OCI-LY3 (cell line): ENCODE measurements around the gene ADRA2B.

Experiments used
- H2AFZ ChIP-seq: fragments of 200-600, 300-600 bp; shearing (Covaris generic); 2 replicates; pipeline ENCODE4 v1.6.0; 2014; ENCODE audit warnings: antibody characterized with exemption, low read depth, low read length
- H3K27ac ChIP-seq: fragments of 200-600, 300-600 bp; sonication (generic); 2 replicates; pipeline ENCODE4 v1.5.1; 2014; ENCODE audit warnings: mild to moderate bottlenecking, low read length, moderate library complexity, mixed read lengths
- H3K27me3 ChIP-seq: fragments of 200-600, 300-600 bp; sonication (generic); 2 replicates; pipeline ENCODE4 v1.6.1; 2014; ENCODE audit warnings: low read depth, low read length, mixed read lengths
- H3K36me3 ChIP-seq: fragments of 200-600, 300-600 bp; sonication (generic); replicated peaks from 2 replicates; pipeline ENCODE3; 2014; ENCODE audit warnings: low read depth, low read length, mixed read lengths
- H3K4me1 ChIP-seq: fragments of 300-600, 200-600 bp; sonication (generic); 2 replicates; pipeline ENCODE4 v1.6.1; 2014; ENCODE audit warnings: low read length, mixed read lengths
- H3K4me2 ChIP-seq: fragments of 200-600, 300-600 bp; sonication (generic); 2 replicates; pipeline ENCODE4 v1.6.1; 2014; ENCODE audit warnings: low read length, mixed read lengths
- H3K4me3 ChIP-seq: fragments of 300-600, 200-600 bp; sonication (generic); 2 replicates; pipeline ENCODE4 v1.5.1; 2014; ENCODE audit warnings: antibody characterized with exemption, mild to moderate bottlenecking, low read length, moderate library complexity
- H3K79me2 ChIP-seq: fragments of 300-600, 200-600 bp; shearing (Covaris generic); 2 replicates; pipeline ENCODE4 v1.6.1; 2014; ENCODE audit warnings: mild to moderate bottlenecking, low read length, mixed read lengths
- H3K9ac ChIP-seq: fragments of 300-600, 200-600 bp; shearing (Covaris generic); 2 replicates; pipeline ENCODE4 v1.6.0; 2014; ENCODE audit warnings: mild to moderate bottlenecking, low read length, moderate library complexity
- H3K9me3 ChIP-seq: fragments of 200-600, 300-600 bp; shearing (Covaris generic); 2 replicates; pipeline ENCODE4 v1.6.1; 2014; ENCODE audit warnings: low read length, mixed read lengths; ENCODE audit not compliant: insufficient read depth
- H4K20me1 ChIP-seq: fragments of 200-600, 300-600 bp; sonication (generic); 2 replicates; pipeline ENCODE4 v1.6.1; 2016; ENCODE audit warnings: low read length, mixed read lengths; ENCODE audit not compliant: insufficient read depth
- EZH2phosphoT487 ChIP-seq: fragments of 200-600 bp; shearing (Covaris generic); IDR thresholded peaks from 2 replicates; pipeline ENCODE4 v1.6.1; 2018; ENCODE audit warnings: antibody characterized with exemption, mixed run types, low read depth
- TF ChIP-seq, protein P1 (sequence below): fragments of 200-600, 300-600 bp; sonication (generic); IDR thresholded peaks from 2 replicates; pipeline ENCODE4 v1.5.1; 2014; ENCODE audit warnings: antibody characterized with exemption, low read length, low read depth

ADRA2B gene

DNA sequence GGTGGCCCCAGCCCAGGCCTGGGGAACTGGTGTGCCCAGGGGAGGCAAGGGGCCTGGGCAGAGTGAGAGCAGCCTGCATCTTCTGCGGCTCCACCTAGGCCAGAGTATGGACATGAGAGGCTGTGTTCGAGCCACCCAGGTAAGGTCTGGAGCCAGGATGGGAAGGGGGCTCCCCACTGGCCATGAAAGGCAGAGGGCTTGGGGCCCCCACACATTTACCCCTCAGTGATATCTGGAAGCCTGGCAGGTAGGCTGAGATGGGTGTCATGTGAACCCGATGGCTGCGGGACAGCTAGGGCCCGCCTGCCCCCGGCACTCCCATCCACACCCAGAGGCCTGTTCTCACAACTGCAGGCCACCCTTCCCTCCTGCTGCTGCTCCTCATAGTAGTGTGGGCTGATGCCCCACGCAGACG, 13.2 kb downstream of the ADRA2B start:
- no peak overlapping the region for H3K9ac ChIP-seq
- H3K27ac ChIP-seq: no peak overlapping the region
- H3K4me2 ChIP-seq: no peak overlapping the region

DNA sequence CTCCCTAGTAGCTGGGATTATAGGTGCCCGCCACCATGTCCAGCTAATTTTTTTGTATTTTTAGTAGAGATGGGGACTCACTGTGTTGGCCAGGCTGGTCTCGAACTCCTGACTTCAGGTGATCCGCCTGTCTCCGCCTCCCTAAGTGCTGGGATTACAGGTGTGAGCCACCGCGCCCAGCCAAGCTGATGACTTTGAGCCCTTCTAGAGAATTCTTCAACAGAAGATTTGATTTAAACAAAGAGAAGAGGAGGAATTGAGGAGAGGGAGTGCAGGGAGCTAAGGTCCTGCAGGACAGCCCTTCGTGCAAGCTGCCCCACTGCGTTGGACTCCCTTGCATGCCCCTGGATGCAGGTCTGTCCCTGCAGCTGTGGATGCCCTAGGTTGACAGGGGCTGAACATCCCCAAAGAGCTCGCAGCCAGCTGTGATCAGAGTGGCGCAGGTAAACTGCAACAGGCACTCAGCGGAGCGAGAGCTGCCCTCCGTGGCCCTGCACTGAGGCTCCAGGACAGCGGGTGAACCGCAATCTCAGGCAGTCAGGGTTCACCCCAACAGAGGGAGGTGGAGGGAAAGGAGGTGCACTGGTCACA, 13.7 kb downstream of the ADRA2B start:
- Histone ChIP-seq H3K9me3 (no peaks in the 10 kb centered on the region), H3K36me3 (no peaks in the 10 kb centered on the region), H3K4me1 (no peaks in the 10 kb centered on the region), H4K20me1 (no peaks in the 10 kb centered on the region), H3K27me3 (no peaks in the 10 kb centered on the region), H3K4me2 (no peak overlapping the region), H3K4me3 (no peak overlapping the region), H3K27ac (no peak overlapping the region), H3K9ac (no peak overlapping the region), H2AFZ (no peak overlapping the region), H3K79me2 (no peaks in the 10 kb centered on the region)
- no peak for TF ChIP-seq EZH2phosphoT487
- TF ChIP-seq, protein P1, sequence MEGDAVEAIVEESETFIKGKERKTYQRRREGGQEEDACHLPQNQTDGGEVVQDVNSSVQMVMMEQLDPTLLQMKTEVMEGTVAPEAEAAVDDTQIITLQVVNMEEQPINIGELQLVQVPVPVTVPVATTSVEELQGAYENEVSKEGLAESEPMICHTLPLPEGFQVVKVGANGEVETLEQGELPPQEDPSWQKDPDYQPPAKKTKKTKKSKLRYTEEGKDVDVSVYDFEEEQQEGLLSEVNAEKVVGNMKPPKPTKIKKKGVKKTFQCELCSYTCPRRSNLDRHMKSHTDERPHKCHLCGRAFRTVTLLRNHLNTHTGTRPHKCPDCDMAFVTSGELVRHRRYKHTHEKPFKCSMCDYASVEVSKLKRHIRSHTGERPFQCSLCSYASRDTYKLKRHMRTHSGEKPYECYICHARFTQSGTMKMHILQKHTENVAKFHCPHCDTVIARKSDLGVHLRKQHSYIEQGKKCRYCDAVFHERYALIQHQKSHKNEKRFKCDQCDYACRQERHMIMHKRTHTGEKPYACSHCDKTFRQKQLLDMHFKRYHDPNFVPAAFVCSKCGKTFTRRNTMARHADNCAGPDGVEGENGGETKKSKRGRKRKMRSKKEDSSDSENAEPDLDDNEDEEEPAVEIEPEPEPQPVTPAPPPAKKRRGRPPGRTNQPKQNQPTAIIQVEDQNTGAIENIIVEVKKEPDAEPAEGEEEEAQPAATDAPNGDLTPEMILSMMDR: no peak

More for the DNA sequence above, 13.2 kb downstream of the ADRA2B start:
- no peaks in the 10 kb centered on the region for H3K79me2 ChIP-seq
- H4K20me1 ChIP-seq: no peaks in the 10 kb centered on the region
- no peak overlapping the region for H3K4me3 ChIP-seq
- H2AFZ ChIP-seq: no peak overlapping the region
- TF ChIP-seq EZH2phosphoT487: no peak
- TF ChIP-seq, protein P1: no peak
- H3K36me3 ChIP-seq: no peaks in the 10 kb centered on the region
- no peaks in the 10 kb centered on the region for H3K4me1 ChIP-seq
- H3K9me3 ChIP-seq: no peaks in the 10 kb centered on the region
- no peaks in the 10 kb centered on the region; the same call in 1 of the 2 replicates for H3K27me3 ChIP-seq

DNA sequence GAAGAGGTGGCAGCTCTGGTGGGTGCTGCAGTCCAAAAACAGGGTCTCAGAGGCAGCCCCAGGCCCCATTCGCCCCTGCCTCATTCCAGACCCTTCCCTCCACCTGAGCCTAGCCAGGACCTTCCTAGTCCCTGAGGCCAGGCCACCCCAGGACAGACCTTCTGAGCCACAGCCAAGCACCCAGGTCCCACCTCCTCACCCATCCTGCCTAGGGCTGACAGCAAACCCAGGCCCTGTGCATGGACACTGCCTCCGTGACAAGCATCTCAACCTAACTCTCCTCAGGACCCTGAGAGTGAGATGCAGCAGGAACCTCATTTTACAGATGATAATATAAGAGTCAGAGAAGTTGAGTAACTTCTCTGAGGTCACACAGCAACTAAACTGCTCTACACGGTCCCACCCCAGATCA, 15.5 kb downstream of the ADRA2B start:
- Histone ChIP-seq H3K4me3 (no peak overlapping the region), H3K9ac (no peak overlapping the region), H3K4me1 (no peaks in the 10 kb centered on the region), H3K27me3 (no peaks in the 10 kb centered on the region), H3K27ac (no peak overlapping the region), H3K36me3 (no peaks in the 10 kb centered on the region), H3K4me2 (no peak overlapping the region), H3K9me3 (no peaks in the 10 kb centered on the region), H4K20me1 (no peaks in the 10 kb centered on the region), H3K79me2 (no peaks in the 10 kb centered on the region), H2AFZ (no peak overlapping the region)
- TF ChIP-seq, protein P1: no peak
- TF ChIP-seq EZH2phosphoT487: no peak

DNA sequence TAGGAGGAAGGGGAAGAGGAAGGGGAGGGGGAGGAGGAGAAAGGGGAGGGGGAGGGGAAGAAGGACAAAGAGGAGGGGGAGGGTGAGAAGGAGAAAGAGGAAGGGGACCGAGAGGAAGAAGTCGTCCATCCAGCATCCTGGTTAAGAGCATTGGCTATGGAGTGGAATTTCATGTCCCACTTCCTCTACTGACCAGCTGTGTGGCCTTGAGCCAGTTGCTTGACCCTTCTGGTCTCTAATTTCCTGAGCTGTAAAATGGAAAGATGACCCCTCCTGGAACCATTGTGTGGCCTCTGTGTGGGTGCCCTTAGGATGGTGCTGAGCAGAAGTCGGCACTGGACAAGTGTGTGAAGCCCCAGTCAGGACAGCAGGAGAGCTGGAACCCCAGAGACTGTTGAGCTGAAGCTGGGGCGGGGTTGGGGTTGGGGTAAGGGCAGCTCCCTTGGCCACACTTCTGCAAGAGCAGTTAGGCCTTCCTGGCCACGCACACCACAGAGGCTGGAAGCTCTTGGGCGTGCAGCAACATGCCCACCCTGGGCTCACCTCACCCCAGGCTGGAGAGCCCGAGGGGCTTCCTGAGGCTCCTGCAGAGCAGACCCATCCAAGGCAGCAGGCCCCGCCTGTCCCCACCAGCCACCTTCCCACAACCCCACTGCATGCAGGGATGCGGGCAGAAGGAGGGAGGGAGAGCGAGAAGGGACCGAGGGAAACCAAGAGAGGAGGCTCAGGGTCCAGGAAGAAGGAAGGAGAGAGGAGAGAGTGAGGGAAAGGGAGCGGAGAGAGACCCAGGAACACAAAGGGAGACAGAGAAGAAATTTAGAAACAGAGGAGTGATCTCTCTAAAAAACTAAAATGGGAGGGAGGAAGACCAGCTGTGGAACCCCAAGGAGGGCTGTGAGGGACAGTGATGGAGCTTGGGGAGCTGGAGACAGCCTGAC, 16.2 kb downstream of the ADRA2B start:
- H3K27me3 ChIP-seq: no peaks in the 10 kb centered on the region
- H3K79me2 ChIP-seq: no peaks in the 10 kb centered on the region
- H3K4me3 ChIP-seq: no peak overlapping the region
- no peak overlapping the region for H2AFZ ChIP-seq
- no peaks in the 10 kb centered on the region for H3K36me3 ChIP-seq
- H3K27ac ChIP-seq: no peak overlapping the region
- no peaks in the 10 kb centered on the region for H3K4me1 ChIP-seq
- H3K9ac ChIP-seq: no peak overlapping the region
- H3K4me2 ChIP-seq: no peak overlapping the region
- no peaks in the 10 kb centered on the region for H3K9me3 ChIP-seq
- TF ChIP-seq, protein P1: no peak
- TF ChIP-seq EZH2phosphoT487: no peak
- no peaks in the 10 kb centered on the region for H4K20me1 ChIP-seq
